Measurements from ENCODE around the gene SETD7.
"Not testable (repeated sequence)": the region's sequence is repeated elsewhere in the genome, so short reads cannot be mapped to it uniquely, and the experiment has no call there.

SETD7 gene

DNA sequence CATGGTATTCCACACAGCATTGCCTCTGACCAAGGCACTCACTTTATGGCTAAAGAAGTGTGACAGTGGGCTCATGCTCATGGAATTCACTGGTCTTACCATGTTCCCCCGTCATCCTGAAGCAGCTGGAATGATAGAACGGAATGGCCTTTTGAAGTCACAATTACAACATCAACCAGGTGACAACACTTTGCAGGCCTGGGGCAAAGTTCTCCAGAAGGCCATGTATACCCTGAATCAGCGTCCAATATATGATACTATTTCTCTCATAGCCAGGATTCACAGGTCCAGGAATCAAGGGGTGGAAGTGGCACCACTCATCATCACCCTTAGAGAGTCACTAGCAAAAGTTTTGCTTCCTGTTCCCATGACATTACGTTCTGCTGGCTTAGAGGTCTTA lies 108.9 kb downstream of the SETD7 start:
- not testable (repeated sequence) for DNase-seq (ENCODE audit: low read depth, low spot score); H3K27ac ChIP-seq
